ENCODE data around the gene TIMM13.

The TIMM13 gene

DNA sequence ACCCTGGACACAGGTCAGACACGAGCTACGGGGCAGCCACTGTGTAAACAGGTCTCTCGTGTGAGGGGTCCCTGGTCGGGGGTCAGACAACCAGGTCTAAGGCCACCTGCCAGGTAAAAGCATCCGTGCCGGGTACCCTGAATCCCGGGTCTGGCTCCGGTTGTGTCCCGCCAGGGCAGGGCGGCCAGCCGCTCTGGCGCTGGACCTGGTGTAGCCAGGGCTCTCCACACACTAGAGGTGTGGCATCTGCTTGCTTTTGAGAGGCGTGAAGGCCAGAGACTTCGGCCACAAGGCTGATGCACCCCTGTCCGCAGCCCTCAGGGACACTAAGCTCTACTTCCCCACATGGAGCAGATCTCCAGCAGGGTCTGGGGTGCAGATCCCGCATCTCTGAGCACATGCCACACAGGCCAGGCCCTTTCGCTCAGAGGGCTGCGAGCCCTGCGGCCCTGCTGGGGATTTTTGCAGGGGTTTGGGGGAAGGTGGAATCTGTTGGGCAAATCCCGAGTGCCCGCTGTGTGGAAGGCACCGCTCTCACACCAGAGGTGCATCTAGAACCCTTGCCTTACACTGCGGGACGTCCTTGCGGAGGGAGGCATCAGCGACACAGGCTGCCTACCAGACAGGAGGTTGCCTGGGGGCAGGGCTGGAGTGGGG lies 13.8 kb upstream of the TIMM13 start:
- no peak overlapping the region for H3K4me3 ChIP-seq (ENCODE audit: low read length)
- TF ChIP-seq, protein P1, sequence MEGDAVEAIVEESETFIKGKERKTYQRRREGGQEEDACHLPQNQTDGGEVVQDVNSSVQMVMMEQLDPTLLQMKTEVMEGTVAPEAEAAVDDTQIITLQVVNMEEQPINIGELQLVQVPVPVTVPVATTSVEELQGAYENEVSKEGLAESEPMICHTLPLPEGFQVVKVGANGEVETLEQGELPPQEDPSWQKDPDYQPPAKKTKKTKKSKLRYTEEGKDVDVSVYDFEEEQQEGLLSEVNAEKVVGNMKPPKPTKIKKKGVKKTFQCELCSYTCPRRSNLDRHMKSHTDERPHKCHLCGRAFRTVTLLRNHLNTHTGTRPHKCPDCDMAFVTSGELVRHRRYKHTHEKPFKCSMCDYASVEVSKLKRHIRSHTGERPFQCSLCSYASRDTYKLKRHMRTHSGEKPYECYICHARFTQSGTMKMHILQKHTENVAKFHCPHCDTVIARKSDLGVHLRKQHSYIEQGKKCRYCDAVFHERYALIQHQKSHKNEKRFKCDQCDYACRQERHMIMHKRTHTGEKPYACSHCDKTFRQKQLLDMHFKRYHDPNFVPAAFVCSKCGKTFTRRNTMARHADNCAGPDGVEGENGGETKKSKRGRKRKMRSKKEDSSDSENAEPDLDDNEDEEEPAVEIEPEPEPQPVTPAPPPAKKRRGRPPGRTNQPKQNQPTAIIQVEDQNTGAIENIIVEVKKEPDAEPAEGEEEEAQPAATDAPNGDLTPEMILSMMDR (conservative IDR thresholded peaks at IDR 0.05; ENCODE audit: low read length): no peak
- no peak for DNase-seq (ENCODE audit: low read depth)

DNA sequence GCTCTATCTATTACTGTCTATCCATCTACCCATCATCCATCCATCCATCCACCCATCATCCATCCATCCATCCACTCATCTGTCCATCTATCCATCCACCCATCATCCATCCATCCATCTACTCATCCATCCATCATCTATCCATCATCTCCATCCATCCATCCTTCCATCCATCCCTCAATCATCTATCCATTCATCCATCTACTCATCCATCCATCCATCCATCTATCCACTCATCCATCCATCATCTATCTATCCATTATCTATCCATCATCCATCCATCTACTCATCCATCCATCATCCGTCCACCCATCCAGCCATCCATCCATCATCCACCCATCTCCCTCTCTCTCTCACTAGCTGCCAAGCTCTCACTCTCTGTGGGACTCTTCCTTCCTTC lies 13.1 kb upstream of the TIMM13 start:
- TF ChIP-seq, protein P1 (conservative IDR thresholded peaks at IDR 0.05; ENCODE audit: low read length): no peak
- no peak for DNase-seq (ENCODE audit: low read depth)
- H3K4me3 ChIP-seq (ENCODE audit: low read length): no peak overlapping the region

DNA sequence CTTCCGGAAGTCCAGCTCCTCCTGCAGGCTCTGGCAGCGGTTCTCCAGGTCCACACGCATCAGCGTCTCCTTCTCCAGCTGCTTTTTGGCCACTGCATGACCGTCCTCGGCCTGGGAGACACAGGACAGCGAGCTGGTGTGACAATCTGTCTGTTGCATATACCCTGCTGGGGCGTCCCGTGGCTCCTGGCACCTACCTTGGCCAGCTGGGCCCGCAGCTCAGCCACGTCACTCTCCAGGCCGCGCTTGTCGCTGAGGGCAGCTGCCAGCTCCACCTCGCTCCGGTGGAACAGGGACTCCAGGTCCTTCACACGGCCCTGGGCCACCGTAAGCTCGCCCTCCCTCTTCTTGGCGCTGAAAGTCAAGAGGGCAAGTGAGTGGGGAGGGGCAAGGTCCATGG lies 10.8 kb upstream of the TIMM13 start:
- no peak overlapping the region for H3K4me3 ChIP-seq (ENCODE audit: low read length)
- DNase-seq (ENCODE audit: low read depth): no peak
- TF ChIP-seq, protein P1 (conservative IDR thresholded peaks at IDR 0.05; ENCODE audit: low read length): no peak

DNA sequence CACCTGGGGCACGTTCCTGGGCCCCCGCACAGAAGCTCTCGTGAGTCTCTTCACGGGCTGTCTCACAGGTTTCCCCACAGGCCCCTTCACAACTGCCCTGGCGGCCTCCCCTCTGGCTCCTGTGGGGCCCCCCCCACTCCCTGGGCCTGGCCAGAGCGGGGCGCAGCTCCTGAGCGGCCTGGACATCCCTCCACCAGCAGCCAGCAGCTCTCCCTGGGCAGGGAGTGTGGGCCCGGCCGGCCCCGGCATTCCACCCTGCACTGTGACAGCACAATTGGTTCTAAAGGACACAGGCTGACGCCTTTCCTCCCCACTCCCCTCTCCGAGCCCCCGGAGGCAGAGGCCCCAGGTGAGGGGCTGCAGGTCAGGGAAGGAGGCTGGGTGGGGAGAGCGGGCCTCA lies 9.5 kb upstream of the TIMM13 start:
- H3K4me3 ChIP-seq (ENCODE audit: low read length): no peak overlapping the region
- no peak for DNase-seq (ENCODE audit: low read depth)
- TF ChIP-seq, protein P1 (conservative IDR thresholded peaks at IDR 0.05; ENCODE audit: low read length): no peak

DNA sequence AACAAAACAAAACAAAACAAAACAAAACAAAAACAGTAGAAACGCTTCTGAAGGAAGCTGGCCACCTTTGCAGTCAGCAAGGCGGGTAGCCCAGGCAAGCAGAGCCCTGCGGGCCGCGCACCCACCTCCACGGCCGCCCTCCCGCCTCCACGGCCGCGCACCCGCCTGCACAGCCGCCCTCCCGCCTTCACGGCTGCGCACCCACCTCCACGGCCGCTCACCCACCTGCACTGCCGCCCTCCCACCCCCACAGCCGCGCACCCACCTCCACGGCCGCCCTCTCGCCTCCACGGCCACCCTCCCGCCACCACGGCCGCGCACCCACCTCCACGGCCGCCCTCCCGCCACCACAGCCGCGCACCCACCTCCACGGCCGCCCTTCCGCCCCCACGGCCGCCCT lies 9.0 kb upstream of the TIMM13 start:
- no peak overlapping the region for H3K4me3 ChIP-seq (ENCODE audit: low read length)
- TF ChIP-seq, protein P1 (conservative IDR thresholded peaks at IDR 0.05; ENCODE audit: low read length): no peak
- DNase-seq (ENCODE audit: low read depth): no peak

DNA sequence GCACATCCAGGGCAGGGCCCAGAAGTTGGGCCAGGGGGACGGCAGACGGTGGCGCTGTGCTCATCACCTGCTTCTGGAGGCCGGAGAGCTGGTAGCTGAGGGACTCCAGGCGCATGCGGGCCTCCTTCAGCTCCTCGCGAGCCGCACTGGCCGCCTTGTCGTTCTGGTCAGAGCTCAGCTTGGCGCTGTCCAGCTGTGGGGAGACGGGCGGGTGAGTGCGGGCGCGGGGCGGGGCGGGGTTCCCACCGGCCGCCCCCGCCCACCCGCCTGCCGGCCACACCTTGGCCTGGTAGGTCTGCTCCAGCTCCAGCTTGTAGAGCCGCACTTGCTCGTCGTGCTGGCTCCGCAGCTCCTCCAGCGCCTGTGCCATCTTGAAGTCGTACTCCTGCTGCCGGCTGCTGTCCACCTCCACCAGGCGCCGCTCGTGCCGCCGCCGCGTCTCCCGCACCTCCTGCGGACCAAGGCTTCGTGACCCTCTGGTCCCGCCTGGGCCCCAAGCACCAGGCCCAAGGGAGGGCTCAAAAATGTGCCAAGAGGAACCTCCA lies 7.4 kb upstream of the TIMM13 start:
- no peak overlapping the region for H3K4me3 ChIP-seq (ENCODE audit: low read length)
- DNase-seq (ENCODE audit: low read depth): no peak
- TF ChIP-seq, protein P1 (conservative IDR thresholded peaks at IDR 0.05; ENCODE audit: low read length): no peak

DNA sequence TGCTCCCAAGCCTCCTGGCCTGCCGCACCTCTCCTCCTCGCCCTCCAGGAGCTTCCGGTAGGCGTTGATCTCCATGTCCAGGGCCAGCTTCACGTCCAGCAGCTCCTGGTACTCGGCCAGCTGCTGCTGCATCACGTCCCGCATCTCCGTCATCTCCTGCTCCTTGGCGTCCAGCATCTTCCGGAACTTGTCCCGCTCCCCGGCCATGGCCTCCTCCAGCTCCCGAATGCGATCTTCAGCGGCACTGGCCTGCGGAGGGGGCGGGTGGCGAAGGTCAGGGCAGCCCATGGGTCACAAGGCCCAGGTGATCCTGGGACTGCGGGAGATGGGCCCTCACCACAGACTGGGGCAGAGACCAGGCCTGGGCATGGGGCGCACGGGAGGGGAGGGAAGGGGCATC lies 6.9 kb upstream of the TIMM13 start:
- H3K4me3 ChIP-seq (ENCODE audit: low read length): no peak overlapping the region
- TF ChIP-seq, protein P1 (conservative IDR thresholded peaks at IDR 0.05; ENCODE audit: low read length): no peak
- DNase-seq (ENCODE audit: low read depth): no peak
